Astrocyte (in vitro differentiated cells and primary cell): Measurements from ENCODE around the gene TMEM132C. TPM values are rescaled to one million over a fixed set of nuclear protein-coding genes. Genes with fewer than 3 reads are reported as not detected.

Experiments
- DNase-seq: peaks from one replicate; pipeline ENCODE4 v3.0.0-alpha.2; 2010; ENCODE audit warnings: low read depth
- FAIRE-seq: peaks from 2 replicates; lab custom pipeline; 2011; peaks lifted over from hg19 to GRCh38; lab: Jason Lieb, UNC
- H2AFZ ChIP-seq: 2 replicates; pipeline ENCODE4 v1.6.0; 2012; ENCODE audit warnings: low read depth, low read length, inconsistent platforms
- H3K27ac ChIP-seq: 2 replicates; pipeline ENCODE4 v1.5.1; 2011; ENCODE audit warnings: low read depth, low read length, inconsistent platforms
- H3K27me3 ChIP-seq: 2 replicates; pipeline ENCODE4 v1.6.0; 2011; ENCODE audit warnings: low read length, inconsistent platforms; ENCODE audit not compliant: insufficient read depth
- H3K36me3 ChIP-seq: 2 replicates; pipeline ENCODE4 v1.5.1; 2011; ENCODE audit warnings: low read length, inconsistent platforms; ENCODE audit not compliant: insufficient read depth
- H3K4me1 ChIP-seq: 2 replicates; pipeline ENCODE4 v1.5.1; 2011; ENCODE audit warnings: low read length, inconsistent platforms; ENCODE audit not compliant: insufficient read depth
- H3K4me2 ChIP-seq: 2 replicates; pipeline ENCODE4 v1.6.0; 2012; ENCODE audit warnings: low read length, inconsistent platforms
- H3K4me3 ChIP-seq: 2 replicates; pipeline ENCODE4 v1.5.1; 2011; ENCODE audit warnings: low read depth, mild to moderate bottlenecking, low read length, inconsistent platforms; ENCODE audit not compliant: insufficient read depth
- H3K79me2 ChIP-seq: 2 replicates; pipeline ENCODE4 v1.6.0; 2012; ENCODE audit warnings: mild to moderate bottlenecking, low read length, inconsistent platforms; ENCODE audit not compliant: insufficient read depth
- H3K9ac ChIP-seq: 2 replicates; pipeline ENCODE4 v1.6.0; 2012; ENCODE audit warnings: mild to moderate bottlenecking, low read length, inconsistent platforms
- H3K9me3 ChIP-seq: 2 replicates; pipeline ENCODE4 v1.5.1; 2012; ENCODE audit warnings: low read depth, mild to moderate bottlenecking, low read length, inconsistent platforms; ENCODE audit not compliant: insufficient read depth
- H4K20me1 ChIP-seq: 2 replicates; pipeline ENCODE4 v1.6.0; 2012; ENCODE audit warnings: low read length, inconsistent platforms; ENCODE audit not compliant: insufficient read depth
- H3K27ac Mint-ChIP-seq: one replicate; pipeline ENCODE4 v1.8.0; 2021; ENCODE audit warnings: mild to moderate bottlenecking, mixed read lengths; ENCODE audit not compliant: unreplicated experiment
- H3K27me3 Mint-ChIP-seq: one replicate; pipeline ENCODE4 v1.8.0; 2021; ENCODE audit warnings: low read depth, mixed read lengths; ENCODE audit not compliant: unreplicated experiment
- H3K36me3 Mint-ChIP-seq: one replicate; pipeline ENCODE4 v1.8.0; 2021; ENCODE audit warnings: low read depth, mixed read lengths; ENCODE audit not compliant: unreplicated experiment
- H3K4me1 Mint-ChIP-seq: one replicate; pipeline ENCODE4 v1.8.0; 2021; ENCODE audit warnings: low read depth, mixed read lengths; ENCODE audit not compliant: unreplicated experiment
- H3K4me3 Mint-ChIP-seq: one replicate; pipeline ENCODE4 v1.8.0; 2021; ENCODE audit warnings: mild to moderate bottlenecking, moderate library complexity, mixed read lengths; ENCODE audit not compliant: unreplicated experiment
- H3K9me3 Mint-ChIP-seq: one replicate; pipeline ENCODE4 v1.8.0; 2021; ENCODE audit warnings: mild to moderate bottlenecking, mixed read lengths; ENCODE audit not compliant: unreplicated experiment
- CTCF ChIP-seq: IDR thresholded peaks from 2 replicates; pipeline ENCODE4 v1.5.1; 2011; ENCODE audit warnings: low read depth, mild to moderate bottlenecking, inconsistent platforms, low read length, moderate library complexity; ENCODE audit not compliant: insufficient read depth
- EZH2 ChIP-seq: IDR thresholded peaks from 2 replicates; pipeline ENCODE4 v1.6.1; 2012; ENCODE audit warnings: mild to moderate bottlenecking, low read length, inconsistent platforms; ENCODE audit not compliant: insufficient read depth
- total RNA-seq: library from RNA; stranded (reverse); gene quantifications from 2 replicates; pipeline ENCODE4 v1.2.1, GENCODE V29; 2021

TMEM132C gene
- total RNA-seq, 1 donor from 2014 or later: not detected

DNA sequence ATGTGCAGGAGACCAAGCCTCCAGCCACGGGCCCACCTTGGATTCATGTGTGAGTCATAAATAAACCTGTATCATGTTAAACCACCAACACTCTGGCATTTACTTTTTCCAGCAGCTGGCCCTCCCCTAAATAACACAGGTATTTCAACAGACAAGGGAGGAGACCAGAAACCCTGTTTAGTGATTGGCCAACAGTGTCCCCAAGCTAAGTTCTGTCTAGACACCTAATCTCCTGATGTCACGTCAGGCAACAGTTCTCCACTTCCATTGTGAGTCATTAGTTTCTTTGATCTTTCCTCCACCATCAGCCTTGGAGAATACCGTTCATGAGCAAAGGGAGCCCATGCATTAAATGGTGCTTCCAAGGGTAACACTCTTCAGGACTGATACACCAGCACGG lies 196.9 kb downstream of the TMEM132C start:
- DNase-seq: no peak
- FAIRE-seq: no peak
- H3K36me3 ChIP-seq: no peaks in the 10 kb centered on the region
- H3K9ac ChIP-seq: no peak overlapping the region
- H2AFZ ChIP-seq: no peak overlapping the region
- H3K4me3 ChIP-seq: no peak overlapping the region
- H3K9me3 Mint-ChIP-seq: peaks cover 17% of the 10 kb centered on the region
- H3K27me3 Mint-ChIP-seq: no peaks in the 10 kb centered on the region
- no peaks in the 10 kb centered on the region for H3K4me1 Mint-ChIP-seq
- H3K27me3 ChIP-seq: no peaks in the 10 kb centered on the region
- H3K9me3 ChIP-seq: peaks cover 15% of the 10 kb centered on the region
- H3K4me1 ChIP-seq: no peaks in the 10 kb centered on the region
- no peak overlapping the region for H3K27ac Mint-ChIP-seq
- TF ChIP-seq EZH2 (no peak), CTCF (no peak)
- H3K79me2 ChIP-seq: no peaks in the 10 kb centered on the region
- H3K27ac ChIP-seq: no peak overlapping the region
- H3K36me3 Mint-ChIP-seq: no peaks in the 10 kb centered on the region
- no peaks in the 10 kb centered on the region for H4K20me1 ChIP-seq
- H3K4me2 ChIP-seq: no peak overlapping the region
- H3K4me3 Mint-ChIP-seq: no peak overlapping the region

GRCh38 chr12:128467882-128468281 lies 200.9 kb downstream of the TMEM132C start:
- peaks cover 16% of the 10 kb centered on the region for H3K9me3 Mint-ChIP-seq

More at GRCh38 chr12:128467882-128468281, 200.9 kb downstream of the TMEM132C start:
- H3K4me1 ChIP-seq: no peaks in the 10 kb centered on the region
- H3K4me1 Mint-ChIP-seq: no peaks in the 10 kb centered on the region
- H3K27ac ChIP-seq: no peak overlapping the region
- peaks cover 15% of the 10 kb centered on the region for H3K9me3 ChIP-seq
- H3K27me3 ChIP-seq: no peaks in the 10 kb centered on the region
- TF ChIP-seq CTCF: no peak
- no peak for TF ChIP-seq EZH2
- no peaks in the 10 kb centered on the region for H3K27me3 Mint-ChIP-seq
- no peak overlapping the region for H3K4me2 ChIP-seq
- no peak overlapping the region for H3K4me3 Mint-ChIP-seq
- H2AFZ ChIP-seq: no peak overlapping the region
- no peak overlapping the region for H3K27ac Mint-ChIP-seq
- H3K36me3 ChIP-seq: no peaks in the 10 kb centered on the region
- FAIRE-seq (no peak), DNase-seq (no peak)
- no peaks in the 10 kb centered on the region for H3K79me2 ChIP-seq
- H3K9ac ChIP-seq: no peak overlapping the region
- no peak overlapping the region for H3K4me3 ChIP-seq
- no peaks in the 10 kb centered on the region for H3K36me3 Mint-ChIP-seq
- no peaks in the 10 kb centered on the region for H4K20me1 ChIP-seq
